CD4-positive, alpha-beta T cell (primary cell): ENCODE measurements around the gene ANO2. TPM values are rescaled to one million over a fixed set of nuclear protein-coding genes. Genes with fewer than 3 reads are reported as not detected.

Experiments
- ATAC-seq: fragments of 200-7000 bp; cut with Tn5 transposase; one replicate; pipeline ENCODE4 v1.10.0; 2022; ENCODE audit warnings: mild to moderate bottlenecking; ENCODE audit not compliant: poor library complexity
- CTCF ChIA-PET: fragments of 350-600 bp; sonication (Branson Sonifier 250); formaldehyde crosslinking; loops from one replicate; lab custom pipeline; 2021; ENCODE audit warnings: antibody characterized with exemption, inconsistent platforms; lab: Charles Lee
- POLR2A ChIA-PET: fragments of 350-600 bp; sonication (Branson Sonifier 250); formaldehyde crosslinking; loops from one replicate; lab custom pipeline; 2021; ENCODE audit warnings: antibody characterized with exemption, inconsistent platforms; lab: Charles Lee
- DNase-seq, 14 experiments: peaks; one replicate each; pipeline ENCODE4 v3.0.0-alpha.2; 2013 to 2020; ENCODE audit warnings: mixed read lengths in 2 of 14
- H3K27ac ChIP-seq, 2 donors: one replicate each; pipeline versions ENCODE4 v1.5.1 to v1.7.0; 2013; ENCODE audit warnings: low read length in 2 of 2, low read depth in 1 of 2, mild to moderate bottlenecking in 1 of 2
- H3K27me3 ChIP-seq, 2 experiments: 1 replicate in 1 of 2; 2 replicates in 1 of 2; pipeline versions ENCODE4 v1.6.1 to v1.7.0; 2013; ENCODE audit warnings: low read length in 2 of 2, control low read depth in 1 of 2, mild to moderate bottlenecking in 1 of 2, moderate library complexity in 1 of 2; ENCODE audit not compliant: insufficient read depth in 2 of 2, control insufficient read depth in 1 of 2
- H3K36me3 ChIP-seq: one replicate; pipeline ENCODE4 v1.6.1; 2013; ENCODE audit warnings: low read length, control low read depth; ENCODE audit not compliant: insufficient read depth
- H3K4me1 ChIP-seq: one replicate; pipeline ENCODE4 v1.6.1; 2013; ENCODE audit warnings: low read length, control low read depth; ENCODE audit not compliant: insufficient read depth
- H3K4me3 ChIP-seq: one replicate; pipeline ENCODE4 v1.5.1; 2013; ENCODE audit warnings: mild to moderate bottlenecking, low read length, moderate library complexity
- H3K9me3 ChIP-seq, 2 experiments: 1 replicate in 1 of 2; 2 replicates in 1 of 2; pipeline versions ENCODE4 v1.6.1 to v1.7.0; 2013; ENCODE audit warnings: low read length in 2 of 2, mild to moderate bottlenecking in 2 of 2, control low read depth in 1 of 2, moderate library complexity in 1 of 2; ENCODE audit not compliant: control insufficient read depth in 1 of 2, insufficient read depth in 1 of 2
- H3K27ac Mint-ChIP-seq: one replicate; pipeline ENCODE4 v1.8.0; 2020; ENCODE audit warnings: mixed read lengths
- H3K27me3 Mint-ChIP-seq: one replicate; pipeline ENCODE4 v1.8.0; 2021; ENCODE audit warnings: mixed read lengths
- H3K36me3 Mint-ChIP-seq: one replicate; pipeline ENCODE4 v1.8.0; 2021; ENCODE audit warnings: low read depth, mixed read lengths
- H3K4me1 Mint-ChIP-seq: one replicate; pipeline ENCODE4 v1.8.0; 2021; ENCODE audit warnings: low read depth, mixed read lengths
- H3K4me3 Mint-ChIP-seq: one replicate; pipeline ENCODE4 v1.8.0; 2020; ENCODE audit warnings: mild to moderate bottlenecking, mixed read lengths
- H3K9me3 Mint-ChIP-seq: one replicate; pipeline ENCODE4 v1.8.0; 2020; ENCODE audit warnings: mixed read lengths
- intact Hi-C, 2 experiments: fragments of 100-400 bp; cut with DNase I in 1 of 2; cut with micrococcal nuclease in 1 of 2; formaldehyde crosslinking; loops; one replicate each; pipeline versions ENCODE4 v1.15.1 to v1.9.0; 2023 to 2025; cut with DNase I, micrococcal nuclease
- total RNA-seq, 174 experiments: library from RNA in 2 of 174; stranded (reverse) in 2 of 174; gene quantifications; one replicate each; pipeline ENCODE4 v1.2.3 and lab custom pipeline; 2021 to 2026
- TF ChIP-seq, protein P1 (sequence below): fragments of 200-600 bp; IDR thresholded peaks from one replicate; pipeline ENCODE4 v1.8.0; 2022; ENCODE audit warnings: antibody characterized with exemption, mild to moderate bottlenecking

The ANO2 gene
- total RNA-seq, 2 experiments from 2014 or later, result not detected

DNA sequence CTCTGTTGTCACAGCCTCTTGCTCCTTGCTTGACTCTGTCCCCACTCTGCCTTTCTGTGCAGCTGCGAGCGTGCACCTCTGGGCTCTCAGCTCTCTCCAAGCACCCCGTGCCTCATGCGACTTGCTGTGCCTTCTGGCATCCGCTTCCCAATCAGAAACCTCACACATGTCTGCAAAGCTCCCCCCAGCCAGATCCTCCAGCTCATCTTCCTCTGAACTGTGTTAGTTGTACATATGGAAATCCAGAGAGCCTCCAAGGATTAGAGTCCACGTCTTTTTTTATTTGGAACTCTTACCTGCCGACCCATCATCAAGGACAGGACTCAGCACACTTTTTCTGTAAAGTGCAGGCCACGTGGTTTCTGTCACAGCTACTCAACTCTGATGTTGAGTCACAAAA is 70.5 kb downstream of the ANO2 start:
- H3K27ac Mint-ChIP-seq, result no peak overlapping the region
- Histone ChIP-seq H3K4me3 (no peak overlapping the region), H3K36me3 (no peaks in the 10 kb centered on the region), H3K27me3 (no peaks in the 10 kb centered on the region), H3K4me1 (no peaks in the 10 kb centered on the region), H3K9me3 (no peaks in the 10 kb centered on the region), H3K27ac (no peak overlapping the region)
- TF ChIP-seq, protein P1, sequence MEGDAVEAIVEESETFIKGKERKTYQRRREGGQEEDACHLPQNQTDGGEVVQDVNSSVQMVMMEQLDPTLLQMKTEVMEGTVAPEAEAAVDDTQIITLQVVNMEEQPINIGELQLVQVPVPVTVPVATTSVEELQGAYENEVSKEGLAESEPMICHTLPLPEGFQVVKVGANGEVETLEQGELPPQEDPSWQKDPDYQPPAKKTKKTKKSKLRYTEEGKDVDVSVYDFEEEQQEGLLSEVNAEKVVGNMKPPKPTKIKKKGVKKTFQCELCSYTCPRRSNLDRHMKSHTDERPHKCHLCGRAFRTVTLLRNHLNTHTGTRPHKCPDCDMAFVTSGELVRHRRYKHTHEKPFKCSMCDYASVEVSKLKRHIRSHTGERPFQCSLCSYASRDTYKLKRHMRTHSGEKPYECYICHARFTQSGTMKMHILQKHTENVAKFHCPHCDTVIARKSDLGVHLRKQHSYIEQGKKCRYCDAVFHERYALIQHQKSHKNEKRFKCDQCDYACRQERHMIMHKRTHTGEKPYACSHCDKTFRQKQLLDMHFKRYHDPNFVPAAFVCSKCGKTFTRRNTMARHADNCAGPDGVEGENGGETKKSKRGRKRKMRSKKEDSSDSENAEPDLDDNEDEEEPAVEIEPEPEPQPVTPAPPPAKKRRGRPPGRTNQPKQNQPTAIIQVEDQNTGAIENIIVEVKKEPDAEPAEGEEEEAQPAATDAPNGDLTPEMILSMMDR, result no peak
- ATAC-seq (no peak), DNase-seq (no peak)
- CTCF ChIA-PET, result no interaction called here
- H3K4me3 Mint-ChIP-seq, result no peak overlapping the region
- intact Hi-C loops, result no loop called here
- peaks cover 22% of the 10 kb centered on the region for H3K27me3 Mint-ChIP-seq
- H3K36me3 Mint-ChIP-seq, result no peaks in the 10 kb centered on the region
- POLR2A ChIA-PET, result no interaction called here
- no peaks in the 10 kb centered on the region for H3K9me3 Mint-ChIP-seq
- no peaks in the 10 kb centered on the region for H3K4me1 Mint-ChIP-seq

DNA sequence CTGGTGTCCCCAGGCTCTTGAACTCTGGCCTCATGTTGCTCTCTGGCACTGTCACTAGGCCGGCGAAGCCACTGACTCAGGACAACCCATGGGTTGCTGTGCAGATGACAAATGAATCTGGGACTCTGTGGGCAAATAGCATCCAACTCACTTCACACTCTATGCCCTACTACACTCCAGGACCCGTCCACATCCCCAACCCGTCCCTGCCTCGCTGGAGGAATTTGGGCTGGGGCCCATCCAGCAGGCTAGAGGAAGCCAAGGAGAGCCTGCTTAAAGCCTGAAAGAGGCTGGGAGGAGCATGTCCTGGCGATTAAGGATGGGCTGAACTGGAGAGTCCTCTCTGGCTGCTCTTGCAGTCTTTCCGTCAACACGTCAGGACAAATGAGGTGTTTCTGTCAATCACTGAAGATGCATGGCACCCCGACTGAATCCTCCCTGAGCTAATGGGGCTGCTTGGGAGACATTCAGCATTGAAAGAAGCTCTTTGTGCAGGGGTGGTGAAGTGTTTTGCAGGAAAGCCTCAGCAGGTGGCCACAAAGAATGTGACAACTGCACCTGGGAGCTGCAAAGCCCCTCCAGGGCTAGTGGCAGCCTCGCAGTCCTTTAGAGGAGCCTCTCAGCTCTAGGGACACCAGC is 71.7 kb downstream of the ANO2 start:
- Mint-ChIP-seq H3K27ac (no peak overlapping the region), H3K36me3 (no peaks in the 10 kb centered on the region), H3K27me3 (peaks cover 22% of the 10 kb centered on the region), H3K4me3 (no peak overlapping the region), H3K9me3 (no peaks in the 10 kb centered on the region), H3K4me1 (no peaks in the 10 kb centered on the region)
- no peaks in the 10 kb centered on the region for H3K4me1 ChIP-seq
- TF ChIP-seq, protein P1, result no peak
- ChIA-PET POLR2A (no interaction called here), CTCF (no interaction called here)
- intact Hi-C loops, result no loop called here
- DNase-seq, result no peak
- ATAC-seq, result no peak
- H3K27ac ChIP-seq, result no peak overlapping the region
- no peak overlapping the region for H3K4me3 ChIP-seq
- no peaks in the 10 kb centered on the region for H3K36me3 ChIP-seq
- no peaks in the 10 kb centered on the region for H3K27me3 ChIP-seq
- H3K9me3 ChIP-seq, result no peaks in the 10 kb centered on the region

DNA sequence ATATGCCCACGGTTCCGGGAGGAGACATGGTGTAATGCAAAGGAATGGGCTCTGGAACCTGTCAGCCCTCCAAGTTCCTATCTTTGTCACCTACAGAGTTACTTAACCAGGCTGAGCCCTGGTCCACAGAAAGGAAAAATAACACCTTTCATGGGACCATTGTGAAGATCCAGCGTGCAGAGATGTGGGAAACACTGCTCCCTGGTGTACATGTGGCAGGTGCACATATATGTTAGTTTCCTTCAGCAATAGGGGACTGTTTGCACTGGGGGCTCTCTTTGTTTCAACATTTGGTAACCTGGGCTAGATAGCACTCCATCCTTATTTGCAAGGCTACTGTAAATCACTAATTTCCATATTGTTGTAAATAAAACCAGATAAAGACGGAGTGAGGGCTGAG is 72.3 kb downstream of the ANO2 start:
- ATAC-seq, result no peak
- Histone ChIP-seq H3K4me3 (no peak overlapping the region), H3K4me1 (no peaks in the 10 kb centered on the region), H3K27me3 (no peaks in the 10 kb centered on the region), H3K9me3 (no peaks in the 10 kb centered on the region), H3K36me3 (no peaks in the 10 kb centered on the region), H3K27ac (no peak overlapping the region)
- H3K36me3 Mint-ChIP-seq, result no peaks in the 10 kb centered on the region
- intact Hi-C loops, result no loop called here
- TF ChIP-seq, protein P1, result no peak
- H3K9me3 Mint-ChIP-seq, result no peaks in the 10 kb centered on the region
- no peak overlapping the region for H3K4me3 Mint-ChIP-seq
- H3K27ac Mint-ChIP-seq, result no peak overlapping the region
- CTCF ChIA-PET, result no interaction called here
- POLR2A ChIA-PET, result no interaction called here
- H3K4me1 Mint-ChIP-seq, result no peaks in the 10 kb centered on the region
- peaks cover 22% of the 10 kb centered on the region for H3K27me3 Mint-ChIP-seq
- no peak for DNase-seq
